ENCODE measurements around the gene BHLHA15. TPM values are rescaled to one million over a fixed set of nuclear protein-coding genes. Genes with fewer than 3 reads are reported as not detected.

BHLHA15 gene
- 10 to 100 TPM in 1 of 6 donors, 1 to 10 TPM in 4, not detected in 1; 2.4 to 20.1 (median 3.5) TPM for total RNA-seq

DNA sequence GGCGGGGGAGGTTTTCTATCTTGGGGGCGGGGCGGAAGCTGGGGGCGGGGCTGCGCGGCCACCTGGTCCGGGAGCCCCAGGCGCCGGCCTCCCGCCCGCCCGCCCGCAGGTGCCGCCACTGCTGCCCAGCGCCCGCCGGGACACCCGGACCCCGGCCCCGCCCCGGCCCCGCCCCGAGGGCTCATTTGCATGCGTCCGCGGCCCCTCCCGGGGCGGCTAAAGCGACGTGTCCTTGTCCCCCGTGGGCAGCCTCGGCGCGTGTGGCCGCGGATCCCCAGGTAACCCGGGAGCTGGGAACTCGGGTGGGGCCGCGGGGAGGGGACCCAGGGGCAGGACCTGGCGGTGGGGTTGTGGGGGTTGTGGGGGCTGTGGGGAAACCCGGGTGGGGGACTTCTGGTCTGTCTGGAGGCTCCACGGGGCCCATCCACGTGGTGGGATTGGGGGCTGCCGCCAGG, at the start of gene BHLHA15:
BHLHA15 (plus strand) TSS at position 219 of the 455 bp plus-strand sequence. CDS start 871 bp downstream, outside the sequence.
- no CpG with 5 or more reads among the region's 45 CpGs for WGBS, 2 donors
- peaks cover 0 to 25% (median 18%) of the 10 kb centered on the region in 4 donors for H3K36me3 ChIP-seq
- no peak within 1 kb of the TSS for H3K27ac ChIP-seq
- H3K9me3 ChIP-seq, result no peaks in the 10 kb centered on the region
- H3K4me1 ChIP-seq, result peaks cover 4 to 18% (median 7%) of the 10 kb centered on the region in 4 donors
- peak within 1 kb of the TSS; percentile 16 to 50 (median 42) for H3K4me3 ChIP-seq
- ATAC-seq (ENCODE audit: low FRiP score in 2 of 2) (no peak), DNase-seq (peak; percentile 63 to 93)
- TF ChIP-seq EP300 (IDR thresholded peaks at IDR 0.05), result no peak
- TF ChIP-seq, protein P1, sequence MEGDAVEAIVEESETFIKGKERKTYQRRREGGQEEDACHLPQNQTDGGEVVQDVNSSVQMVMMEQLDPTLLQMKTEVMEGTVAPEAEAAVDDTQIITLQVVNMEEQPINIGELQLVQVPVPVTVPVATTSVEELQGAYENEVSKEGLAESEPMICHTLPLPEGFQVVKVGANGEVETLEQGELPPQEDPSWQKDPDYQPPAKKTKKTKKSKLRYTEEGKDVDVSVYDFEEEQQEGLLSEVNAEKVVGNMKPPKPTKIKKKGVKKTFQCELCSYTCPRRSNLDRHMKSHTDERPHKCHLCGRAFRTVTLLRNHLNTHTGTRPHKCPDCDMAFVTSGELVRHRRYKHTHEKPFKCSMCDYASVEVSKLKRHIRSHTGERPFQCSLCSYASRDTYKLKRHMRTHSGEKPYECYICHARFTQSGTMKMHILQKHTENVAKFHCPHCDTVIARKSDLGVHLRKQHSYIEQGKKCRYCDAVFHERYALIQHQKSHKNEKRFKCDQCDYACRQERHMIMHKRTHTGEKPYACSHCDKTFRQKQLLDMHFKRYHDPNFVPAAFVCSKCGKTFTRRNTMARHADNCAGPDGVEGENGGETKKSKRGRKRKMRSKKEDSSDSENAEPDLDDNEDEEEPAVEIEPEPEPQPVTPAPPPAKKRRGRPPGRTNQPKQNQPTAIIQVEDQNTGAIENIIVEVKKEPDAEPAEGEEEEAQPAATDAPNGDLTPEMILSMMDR (IDR thresholded peaks at IDR 0.05), result no peak
- no peak for TF ChIP-seq POLR2AphosphoS5 (IDR thresholded peaks at IDR 0.05)
- no peak for TF ChIP-seq POLR2A (IDR thresholded peaks at IDR 0.05)
- peaks cover 0 to 12% (median 0%) of the 10 kb centered on the region in 4 donors for H3K27me3 ChIP-seq

DNA sequence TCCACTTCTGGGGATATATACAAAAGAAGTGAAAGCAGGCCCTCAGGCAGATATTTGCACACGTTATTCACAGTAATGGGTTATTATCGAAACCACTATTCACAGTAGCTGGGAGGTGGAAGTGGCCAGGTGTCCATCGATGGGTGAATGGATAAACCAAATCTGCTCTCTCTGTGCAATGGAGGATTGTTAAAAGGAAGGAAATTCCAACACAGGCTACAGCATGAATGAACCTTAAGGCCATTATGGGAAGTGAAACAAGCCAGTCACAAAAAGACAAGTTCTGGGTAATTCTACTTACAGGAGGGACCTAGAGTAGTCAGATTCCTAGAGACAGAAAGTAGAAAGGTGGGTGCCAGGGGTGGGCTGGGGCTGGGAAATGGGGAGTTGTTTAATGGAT, 48.5 kb upstream of the BHLHA15 start:
- Histone ChIP-seq H3K27ac (no peak overlapping the region), H3K4me1 (peaks cover 5 to 15% (median 5%) of the 10 kb centered on the region in 4 donors), H3K36me3 (peaks cover 0 to 8% (median under 1%) of the 10 kb centered on the region in 4 donors), H3K27me3 (no peaks in the 10 kb centered on the region), H3K9me3 (no peaks in the 10 kb centered on the region), H3K4me3 (no peak overlapping the region)
- DNase-seq (no peak), ATAC-seq (ENCODE audit: low FRiP score in 2 of 2) (no peak)
- 76 to 88% methylated on average over 3 of the region's 3 CpGs for WGBS, 2 donors
- TF ChIP-seq EP300 (IDR thresholded peaks at IDR 0.05) (no peak), POLR2A (IDR thresholded peaks at IDR 0.05) (no peak), POLR2AphosphoS5 (IDR thresholded peaks at IDR 0.05) (no peak)
- TF ChIP-seq, protein P1 (IDR thresholded peaks at IDR 0.05), result no peak

- Histone ChIP-seq H3K36me3 (peaks cover 0 to 8% (median 0%) of the 10 kb centered on the region in 4 donors), H3K27me3 (no peaks in the 10 kb centered on the region), H3K27ac (peak overlapping the region in 2 of 4 donors; percentile 42 to 46), H3K4me1 (peaks cover 5 to 15% (median 5%) of the 10 kb centered on the region in 4 donors), H3K4me3 (no peak overlapping the region), H3K9me3 (no peaks in the 10 kb centered on the region)
- DNase-seq, result no peak
- peak in 1 of 2 donors; percentile 24 for ATAC-seq (ENCODE audit: low FRiP score in 2 of 2)
- TF ChIP-seq POLR2A (IDR thresholded peaks at IDR 0.05), result no peak
- WGBS, 2 donors, result 74 to 82% methylated on average over 4 to 7 of the region's 7 CpGs
Measured at GRCh38 chr7:98163269-98163668, 48.0 kb upstream of the BHLHA15 start.

GRCh38 chr7:98163704-98164494, 47.3 kb upstream of the BHLHA15 start:
- H3K9me3 ChIP-seq, result no peaks in the 10 kb centered on the region
- ATAC-seq (ENCODE audit: low FRiP score in 2 of 2), result peak; percentile 10 to 76
- H3K4me3 ChIP-seq, result no peak overlapping the region
- no peaks in the 10 kb centered on the region for H3K27me3 ChIP-seq
- peaks cover 5 to 15% (median 5%) of the 10 kb centered on the region in 4 donors for H3K4me1 ChIP-seq
- peak overlapping the region in 2 of 4 donors; percentile 46 for H3K27ac ChIP-seq
- DNase-seq, result peak in 1 of 2 donors; percentile 62
- H3K36me3 ChIP-seq, result peaks cover 0 to 8% (median 0%) of the 10 kb centered on the region in 4 donors
- TF ChIP-seq POLR2AphosphoS5 (IDR thresholded peaks at IDR 0.05), result peak in 1 of 2 donors; percentile 7
- TF ChIP-seq, protein P1 (IDR thresholded peaks at IDR 0.05), result no peak
- peak in 1 of 4 donors; percentile 4 for TF ChIP-seq EP300 (IDR thresholded peaks at IDR 0.05)
- no peak for TF ChIP-seq POLR2A (IDR thresholded peaks at IDR 0.05)
- WGBS, 2 donors, result 41 to 67% methylated on average over 15 to 16 of the region's 16 CpGs
